ENCODE results near the gene CDS2. TPM values are rescaled to one million over a fixed set of nuclear protein-coding genes. Genes with fewer than 3 reads are reported as not detected.

CDS2 gene
- total and polyA plus RNA-seq, 2 of the 13 experiments (the other 11 are each of a cell fraction or from before 2014, with no cell fraction given) = 81.3 to 153 TPM

DNA sequence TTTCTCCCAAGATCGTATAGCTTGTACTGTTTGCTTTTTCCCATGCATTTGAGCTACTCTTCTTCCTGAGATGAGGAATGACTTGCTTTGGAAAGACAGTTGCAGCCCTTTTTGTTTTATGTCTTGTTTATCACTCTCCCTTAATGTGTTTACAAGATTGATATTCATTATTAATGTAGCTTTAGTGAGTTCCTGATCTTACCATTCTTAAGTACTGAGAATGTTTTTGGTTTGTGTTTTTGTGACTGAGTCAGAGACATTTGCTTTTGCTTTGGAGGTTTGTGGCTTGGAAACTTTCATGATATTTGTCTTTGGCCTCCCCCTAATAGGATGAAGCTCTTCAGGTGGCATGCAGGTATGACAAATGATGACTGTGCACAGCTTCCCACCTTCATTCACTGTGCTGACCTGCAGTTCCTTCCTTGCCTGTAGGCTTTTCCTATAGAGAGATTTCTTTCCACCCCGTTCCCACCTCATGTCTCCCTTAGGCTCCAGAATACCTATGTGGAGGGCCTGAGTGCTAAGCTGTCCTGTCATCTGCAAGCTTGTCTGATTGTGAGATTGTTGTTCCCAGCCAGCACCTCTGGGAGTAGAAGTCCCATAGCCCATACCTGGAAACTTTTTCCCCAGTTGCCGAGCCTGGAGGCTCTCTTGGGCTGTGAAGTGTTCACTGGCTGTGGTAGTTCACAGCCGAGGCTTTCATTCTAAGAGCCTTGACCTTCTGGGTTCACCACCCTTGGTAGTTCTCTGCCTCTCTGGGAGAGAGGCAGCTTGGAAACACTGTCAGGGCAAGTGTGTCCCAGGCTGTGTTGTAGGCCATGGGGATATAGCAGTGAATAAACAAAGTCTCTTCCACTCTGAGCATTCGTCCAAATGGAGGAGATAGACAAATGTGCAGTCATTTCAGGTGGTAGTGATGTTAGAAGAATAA, 27.1 kb downstream of the CDS2 start (continued):
- TF ChIP-seq ZNF646 (CRISPR knock-in tag; IDR thresholded peaks at IDR 0.05) (0 out of 2 replicates have a peak, but pooled peaks have one; percentile 42), ZSCAN22 (CRISPR knock-in tag; IDR thresholded peaks at IDR 0.05) (no peak), NBN (conservative IDR thresholded peaks at IDR 0.05) (no peak), ZNF709 (CRISPR knock-in tag; IDR thresholded peaks at IDR 0.05) (peak; percentile 21; the same call in 1 of the 2 replicates), NR2F6 (IDR thresholded peaks at IDR 0.05) (no peak), NR2F6 (CRISPR knock-in tag; IDR thresholded peaks at IDR 0.05) (0 out of 2 replicates have a peak, but pooled peaks have one; percentile 8), SIN3B (IDR thresholded peaks at IDR 0.05; ENCODE audit: low read length) (no peak; the same call in 1 of the 2 replicates), SATB2 (CRISPR knock-in tag; IDR thresholded peaks at IDR 0.05) (no peak), ELF3 (CRISPR knock-in tag; IDR thresholded peaks at IDR 0.05) (0 out of 2 replicates have a peak, but pooled peaks have one; percentile 1), MTERF4 (CRISPR knock-in tag; IDR thresholded peaks at IDR 0.05) (peak; percentile 64; the same call in 1 of the 2 replicates), ZNF746 (CRISPR knock-in tag; IDR thresholded peaks at IDR 0.05) (no peak), ARNT2 (CRISPR knock-in tag; IDR thresholded peaks at IDR 0.05; ENCODE audit: low read depth) (no peak)
- TF ChIP-seq, protein P1, sequence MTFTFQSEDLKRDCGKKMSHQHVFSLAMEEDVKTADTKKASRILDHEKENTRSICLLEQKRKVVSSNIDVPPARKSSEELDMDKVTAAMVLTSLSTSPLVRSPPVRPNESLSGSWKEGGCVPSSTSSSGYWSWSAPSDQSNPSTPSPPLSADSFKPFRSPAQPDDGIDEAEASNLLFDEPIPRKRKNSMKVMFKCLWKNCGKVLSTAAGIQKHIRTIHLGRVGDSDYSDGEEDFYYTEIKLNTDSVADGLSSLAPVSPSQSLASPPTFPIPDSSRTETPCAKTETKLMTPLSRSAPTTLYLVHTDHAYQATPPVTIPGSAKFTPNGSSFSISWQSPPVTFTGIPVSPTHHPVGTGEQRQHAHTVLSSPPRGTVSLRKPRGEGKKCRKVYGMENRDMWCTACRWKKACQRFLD (CRISPR knock-in tag; IDR thresholded peaks at IDR 0.05; ENCODE audit: borderline replicate concordance) = no peak
- TF ChIP-seq, protein P2, sequence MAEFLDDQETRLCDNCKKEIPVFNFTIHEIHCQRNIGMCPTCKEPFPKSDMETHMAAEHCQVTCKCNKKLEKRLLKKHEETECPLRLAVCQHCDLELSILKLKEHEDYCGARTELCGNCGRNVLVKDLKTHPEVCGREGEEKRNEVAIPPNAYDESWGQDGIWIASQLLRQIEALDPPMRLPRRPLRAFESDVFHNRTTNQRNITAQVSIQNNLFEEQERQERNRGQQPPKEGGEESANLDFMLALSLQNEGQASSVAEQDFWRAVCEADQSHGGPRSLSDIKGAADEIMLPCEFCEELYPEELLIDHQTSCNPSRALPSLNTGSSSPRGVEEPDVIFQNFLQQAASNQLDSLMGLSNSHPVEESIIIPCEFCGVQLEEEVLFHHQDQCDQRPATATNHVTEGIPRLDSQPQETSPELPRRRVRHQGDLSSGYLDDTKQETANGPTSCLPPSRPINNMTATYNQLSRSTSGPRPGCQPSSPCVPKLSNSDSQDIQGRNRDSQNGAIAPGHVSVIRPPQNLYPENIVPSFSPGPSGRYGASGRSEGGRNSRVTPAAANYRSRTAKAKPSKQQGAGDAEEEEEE (CRISPR knock-in tag; IDR thresholded peaks at IDR 0.05; ENCODE audit: borderline replicate concordance) = 0 out of 2 replicates have a peak, but pooled peaks have one; percentile 52

All from HepG2 (cell line).